Esophagus muscularis mucosa (tissue), 4 donors: ENCODE data around the gene P2RX2.

Source experiments
- EP300 ChIP-seq: sonication (generic); formaldehyde crosslinking; IDR thresholded peaks from one replicate; pipeline ENCODE4 v1.6.1; 2017; ENCODE audit warnings: antibody characterized with exemption
- POLR2A ChIP-seq: fragments of 450-650 bp; IDR thresholded peaks from one replicate; pipeline ENCODE4 v1.6.1; 2017; ENCODE audit warnings: antibody characterized with exemption, moderate library complexity, mild to moderate bottlenecking, low read depth
- POLR2AphosphoS5 ChIP-seq, 2 donors: sonication (generic); formaldehyde crosslinking; IDR thresholded peaks; one replicate each; pipeline ENCODE4 v1.6.1; 2017; ENCODE audit warnings: antibody characterized with exemption in 2 of 2
- TF ChIP-seq, protein P1 (sequence below), 3 experiments: fragments of 200-600 bp in 2 of 3; fragments of 450-650 bp in 1 of 3; sonication (generic) in 2 of 3; IDR thresholded peaks; one replicate each; pipeline ENCODE4 v1.5.1; 2017 to 2019; ENCODE audit warnings: antibody characterized with exemption in 3 of 3, mild to moderate bottlenecking in 2 of 3, moderate library complexity in 1 of 3

DNA sequence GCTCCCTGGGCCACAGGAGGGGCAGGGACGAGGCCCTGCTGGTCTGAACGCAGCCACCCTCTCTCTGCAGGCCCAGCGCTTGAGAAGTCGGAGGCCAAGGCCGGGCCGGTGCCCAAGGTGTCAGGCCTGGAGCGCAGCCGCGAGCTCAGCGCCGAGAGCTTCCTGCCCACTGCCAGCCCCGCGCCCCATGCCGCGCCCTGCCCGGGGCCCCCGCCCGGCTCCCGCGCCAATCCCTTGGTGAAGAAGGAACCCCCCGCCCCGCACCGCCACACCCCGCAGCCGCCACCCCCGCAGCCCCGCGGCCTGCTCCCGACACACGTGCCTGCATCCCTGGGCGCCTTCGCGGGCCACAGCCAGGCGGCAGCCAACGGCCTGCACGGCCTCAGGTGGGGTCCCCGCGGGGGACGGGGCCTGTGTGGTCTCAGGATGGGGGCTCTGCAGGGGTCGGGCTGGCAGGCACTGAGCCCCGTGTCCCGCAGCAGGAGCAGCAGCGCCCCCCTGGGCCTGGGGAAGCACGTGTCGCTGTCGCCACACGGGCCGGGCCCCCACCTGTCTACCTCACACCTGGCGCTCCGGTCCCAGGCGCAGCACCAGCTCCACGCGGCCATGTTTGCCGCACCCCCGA, 48.6 kb upstream of the P2RX2 start:
- no peak for TF ChIP-seq EP300
- TF ChIP-seq, protein P1, sequence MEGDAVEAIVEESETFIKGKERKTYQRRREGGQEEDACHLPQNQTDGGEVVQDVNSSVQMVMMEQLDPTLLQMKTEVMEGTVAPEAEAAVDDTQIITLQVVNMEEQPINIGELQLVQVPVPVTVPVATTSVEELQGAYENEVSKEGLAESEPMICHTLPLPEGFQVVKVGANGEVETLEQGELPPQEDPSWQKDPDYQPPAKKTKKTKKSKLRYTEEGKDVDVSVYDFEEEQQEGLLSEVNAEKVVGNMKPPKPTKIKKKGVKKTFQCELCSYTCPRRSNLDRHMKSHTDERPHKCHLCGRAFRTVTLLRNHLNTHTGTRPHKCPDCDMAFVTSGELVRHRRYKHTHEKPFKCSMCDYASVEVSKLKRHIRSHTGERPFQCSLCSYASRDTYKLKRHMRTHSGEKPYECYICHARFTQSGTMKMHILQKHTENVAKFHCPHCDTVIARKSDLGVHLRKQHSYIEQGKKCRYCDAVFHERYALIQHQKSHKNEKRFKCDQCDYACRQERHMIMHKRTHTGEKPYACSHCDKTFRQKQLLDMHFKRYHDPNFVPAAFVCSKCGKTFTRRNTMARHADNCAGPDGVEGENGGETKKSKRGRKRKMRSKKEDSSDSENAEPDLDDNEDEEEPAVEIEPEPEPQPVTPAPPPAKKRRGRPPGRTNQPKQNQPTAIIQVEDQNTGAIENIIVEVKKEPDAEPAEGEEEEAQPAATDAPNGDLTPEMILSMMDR (IDR thresholded peaks at IDR 0.05): no peak
- no peak for TF ChIP-seq POLR2AphosphoS5 (IDR thresholded peaks at IDR 0.05)
- no peak for TF ChIP-seq POLR2A
